IMR-90 (cell line): Measurements from ENCODE around the gene CYFIP2. TPM values are rescaled to one million over a fixed set of nuclear protein-coding genes. Genes with fewer than 3 reads are reported as not detected.
A peak's percentile ranks its signal among the peaks of the same experiment; 100 is the strongest.

Source experiments
- ATAC-seq: fragments of 200-7000 bp; cut with Tn5 transposase; 2 replicates; pipeline ENCODE4 v1.9.1; 2020; ENCODE audit warnings: low read depth, mild to moderate bottlenecking, moderate library complexity
- BruUV-seq: library from RNA; stranded (reverse); fragments of 400-500 nt; replicated peaks from 2 replicates; lab custom pipeline; 2021; lab: Mats Ljungman, UMichigan
- CTCF ChIA-PET: fragments of 300-600 bp; formaldehyde crosslinking; extraction: SDS; loops from one replicate; lab custom pipeline; 2021; ENCODE audit warnings: antibody characterized with exemption; lab: Yijun Ruan, JAX
- POLR2A ChIA-PET: fragments of 300-600 bp; sonication (Branson Sonifier 250); formaldehyde crosslinking; loops from one replicate; lab custom pipeline; 2022; ENCODE audit warnings: antibody characterized with exemption; ENCODE audit not compliant: unreplicated experiment; lab: Charles Lee
- DNase-seq: peaks from one replicate; pipeline ENCODE4 v3.0.0; 2013
- H2AFZ ChIP-seq: replicated peaks from 2 replicates; pipeline ENCODE3; 2013; ENCODE audit warnings: low read length, mild to moderate bottlenecking; ENCODE audit not compliant: poor library complexity
- H2AK5ac ChIP-seq: 2 replicates; pipeline ENCODE4 v1.6.1; 2013; ENCODE audit warnings: low read depth, low read length, inconsistent platforms
- H2AK9ac ChIP-seq: replicated peaks from 2 replicates; pipeline ENCODE3; 2013; ENCODE audit warnings: mild to moderate bottlenecking, low read depth, low read length, moderate library complexity; ENCODE audit not compliant: poor library complexity
- H2BK120ac ChIP-seq: 2 replicates; pipeline ENCODE4 v1.6.1; 2013; ENCODE audit warnings: low read depth, low read length, inconsistent platforms
- H2BK15ac ChIP-seq: 3 replicates; pipeline ENCODE4 v1.6.1; 2013; ENCODE audit warnings: low read depth, low read length, inconsistent platforms
- H2BK20ac ChIP-seq: 2 replicates; pipeline ENCODE4 v1.6.1; 2013; ENCODE audit warnings: low read depth, mild to moderate bottlenecking, inconsistent platforms, low read length, moderate library complexity
- H2BK5ac ChIP-seq: 2 replicates; pipeline ENCODE4 v1.6.1; 2013; ENCODE audit warnings: mild to moderate bottlenecking, low read depth, low read length, inconsistent platforms; ENCODE audit not compliant: poor library complexity, severe bottlenecking
- H3K14ac ChIP-seq: replicated peaks from 2 replicates; pipeline ENCODE4 v1.6.1; 2013; ENCODE audit warnings: low read depth, low read length, inconsistent platforms
- H3K18ac ChIP-seq: 2 replicates; pipeline ENCODE4 v1.6.1; 2013; ENCODE audit warnings: low read depth, low read length, control low read depth
- H3K23ac ChIP-seq: 2 replicates; pipeline ENCODE4 v1.6.1; 2013; ENCODE audit warnings: low read depth, low read length, inconsistent platforms
- H3K27ac ChIP-seq: 2 replicates; pipeline ENCODE4 v1.5.1; 2013; ENCODE audit warnings: mild to moderate bottlenecking, control low read depth, low read length; ENCODE audit not compliant: insufficient read depth
- H3K27me3 ChIP-seq: 2 replicates; pipeline ENCODE4 v1.6.1; 2013; ENCODE audit warnings: low read length; ENCODE audit not compliant: control insufficient read depth, insufficient read depth
- H3K36me3 ChIP-seq: 2 replicates; pipeline ENCODE4 v1.6.1; 2013; ENCODE audit warnings: low read length, mixed read lengths; ENCODE audit not compliant: control insufficient read depth, insufficient read depth
- H3K4ac ChIP-seq: 2 replicates; pipeline ENCODE4 v1.6.1; 2013; ENCODE audit warnings: low read depth, low read length, inconsistent platforms
- H3K4me1 ChIP-seq: 2 replicates; pipeline ENCODE4 v1.6.1; 2013; ENCODE audit warnings: low read length, mixed read lengths; ENCODE audit not compliant: control insufficient read depth, insufficient read depth
- H3K4me2 ChIP-seq: 2 replicates; pipeline ENCODE4 v1.6.1; 2013; ENCODE audit warnings: low read depth, mild to moderate bottlenecking, control low read depth, low read length, moderate library complexity
- H3K4me3 ChIP-seq: 2 replicates; pipeline ENCODE4 v1.5.1; 2013; ENCODE audit warnings: low read depth, mild to moderate bottlenecking, control low read depth, low read length, moderate library complexity; ENCODE audit not compliant: insufficient read depth
- H3K56ac ChIP-seq: 2 replicates; pipeline ENCODE4 v1.6.1; 2013; ENCODE audit warnings: low read length, inconsistent platforms; ENCODE audit not compliant: insufficient read depth; ENCODE audit errors: extremely low read depth
- H3K79me1 ChIP-seq, 2 experiments: 2 replicates each; pipeline ENCODE4 v1.6.1; 2013; ENCODE audit warnings: low read length in 2 of 2, inconsistent platforms in 1 of 2, low read depth in 1 of 2
- H3K9ac ChIP-seq: 2 replicates; pipeline ENCODE4 v1.6.1; 2013; ENCODE audit warnings: low read depth, low read length, control low read depth
- H3K9me1 ChIP-seq: 2 replicates; pipeline ENCODE4 v1.6.1; 2013; ENCODE audit warnings: low read length, inconsistent platforms; ENCODE audit not compliant: insufficient read depth
- H3K9me3 ChIP-seq: 2 replicates; pipeline ENCODE4 v1.6.1; 2013; ENCODE audit warnings: low read length; ENCODE audit not compliant: control insufficient read depth, insufficient read depth
- H4K20me1 ChIP-seq: 2 replicates; pipeline ENCODE4 v1.6.1; 2013; ENCODE audit warnings: low read length, inconsistent platforms; ENCODE audit not compliant: insufficient read depth
- H4K5ac ChIP-seq: 2 replicates; pipeline ENCODE4 v1.6.1; 2013; ENCODE audit warnings: mild to moderate bottlenecking, low read depth, low read length, control low read depth
- H4K8ac ChIP-seq, 2 experiments: 2 replicates each; pipeline ENCODE4 v1.6.1; 2013; ENCODE audit warnings: low read depth in 2 of 2, low read length in 2 of 2, control low read depth in 1 of 2, inconsistent platforms in 1 of 2
- H4K91ac ChIP-seq: 2 replicates; pipeline ENCODE4 v1.6.1; 2013; ENCODE audit warnings: low read depth, low read length, inconsistent platforms; ENCODE audit not compliant: insufficient read depth
- BHLHE40 ChIP-seq: fragments of 150-350 bp; IDR thresholded peaks from 2 replicates; pipeline ENCODE4 v1.6.1; 2016; ENCODE audit warnings: mild to moderate bottlenecking, low read depth, low read length
- MAZ ChIP-seq: IDR thresholded peaks from 2 replicates; pipeline ENCODE4 v1.6.1; 2012; ENCODE audit warnings: low read depth, mild to moderate bottlenecking, low read length, improper control_type of control experiment, moderate library complexity, borderline replicate concordance
- WGBS, 2 experiments: methylation state at CpG; one replicate each; pipeline versions ENCODE4 v1.1.5 to v1.1.7; 2013; ENCODE audit warnings: missing lambda C conversion rate in 2 of 2; ENCODE audit not compliant: insufficient read length in 1 of 2; ENCODE audit errors: extremely low coverage in 2 of 2; 5-methylcytosine and 5-hydroxymethylcytosine counted together
- dilution Hi-C: fragments of 300-500 bp; cut with HindIII; formaldehyde crosslinking; loops from one replicate; pipeline ENCODE4 v1.14.3; 2018; ENCODE audit warnings: low sequenced_read_pairs; ENCODE audit not compliant: unreplicated experiment
- in situ Hi-C: fragments of 300-500 bp; cut with MboI; formaldehyde crosslinking; loops from 3 replicates; pipeline ENCODE4 v1.14.3; 2019; ENCODE audit warnings: low sequenced_read_pairs, inconsistent platforms, mixed read lengths
- intact Hi-C: fragments of 100-400 bp; cut with micrococcal nuclease; formaldehyde crosslinking; loops from 2 replicates; pipeline ENCODE4 v1.10.0; 2022
- polyA plus RNA-seq, 3 experiments: library from polyadenylated mRNA; depleted of rRNA; stranded (reverse); fragments of >200 nt; gene quantifications; 2 replicates each; pipeline ENCODE4 v1.2.3, GENCODE V29; 2012; ENCODE audit warnings: low replicate concordance in 1 of 3
- total RNA-seq: library from RNA; depleted of rRNA; stranded (reverse); fragments of >200 nt; gene quantifications from 2 replicates; pipeline ENCODE4 v1.2.3, GENCODE V29; 2012

Gene CYFIP2
- total and polyA plus RNA-seq, 2 of the 4 experiments (the other 2 are of a cell fraction), result 6.8 to 13.4 TPM

- POLR2A ChIA-PET, result no interaction called here
- H4K8ac ChIP-seq, result no peak overlapping the region
- H3K14ac ChIP-seq, result no peak overlapping the region
- H3K18ac ChIP-seq, result no peak overlapping the region
- WGBS, 2 experiments, result 3% methylated on average over 17 of the region's 62 CpGs; no CpG with 5 or more reads in 1 of the 2 experiments
- no peak overlapping the region for H2AK5ac ChIP-seq
- no peak overlapping the region for H3K23ac ChIP-seq
- no peak overlapping the region for H3K4ac ChIP-seq
- H2BK5ac ChIP-seq, result no peak overlapping the region
- no peaks in the 10 kb centered on the region for H4K20me1 ChIP-seq
- H2AFZ ChIP-seq, result peak overlapping the region; percentile 92
- intact Hi-C loops (no loop called here), in situ Hi-C loops (no loop called here), dilution Hi-C loops (no loop called here)
- CTCF ChIA-PET, result no interaction called here
- no peak overlapping the region for H4K5ac ChIP-seq
- H3K9me1 ChIP-seq, result no peaks in the 10 kb centered on the region
- H3K27me3 ChIP-seq, result peaks cover 21% of the 10 kb centered on the region
- no peak overlapping the region for H3K27ac ChIP-seq
- no peak overlapping the region for H3K9ac ChIP-seq
- DNase-seq (no peak), ATAC-seq (peak; percentile 59)
- H2BK15ac ChIP-seq, result no peak overlapping the region
- no peaks in the 10 kb centered on the region for H3K9me3 ChIP-seq
- TF ChIP-seq BHLHE40 (no peak), MAZ (no peak)
- BruUV-seq, result no TSS peak
- no peak overlapping the region for H2BK20ac ChIP-seq
- H3K56ac ChIP-seq, result no peak overlapping the region
- no peaks in the 10 kb centered on the region for H3K79me1 ChIP-seq
- no peaks in the 10 kb centered on the region for H3K36me3 ChIP-seq
- no peak overlapping the region for H4K91ac ChIP-seq
- peak overlapping the region; percentile 80 for H3K4me3 ChIP-seq
- H2BK120ac ChIP-seq, result no peak overlapping the region
- H3K4me2 ChIP-seq, result peak overlapping the region; percentile 69
- H3K4me1 ChIP-seq, result no peaks in the 10 kb centered on the region
- no peak overlapping the region for H2AK9ac ChIP-seq
Observed at GRCh38 chr5:157266286-157267007, 524 bp downstream of the CYFIP2 start.
